Measurements from ENCODE around the gene NDUFAF4.

NDUFAF4 gene

DNA sequence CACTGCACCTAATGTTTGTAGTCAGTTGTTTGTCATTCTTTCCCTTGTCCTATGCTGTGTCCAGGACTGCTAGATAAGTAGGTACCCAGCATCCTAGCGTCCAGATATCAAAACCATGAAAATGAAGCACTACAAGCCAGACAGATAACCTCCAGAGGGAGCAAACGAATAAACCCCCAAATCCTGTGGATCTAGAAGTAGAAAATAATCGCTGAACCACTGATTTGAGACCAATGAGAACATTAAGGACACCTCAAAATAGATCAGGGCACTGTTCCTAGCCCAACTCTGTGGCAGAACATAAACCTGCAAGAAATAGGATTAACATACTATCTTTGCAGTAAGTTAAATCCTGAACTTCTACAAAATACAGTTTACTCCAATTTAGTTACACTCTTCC lies 25.7 kb upstream of the NDUFAF4 start:
- H4K20me1 ChIP-seq (ENCODE audit: control insufficient read depth, insufficient read depth, low read depth, low read length) = no peaks in the 10 kb centered on the region
- TF ChIP-seq, protein P1, sequence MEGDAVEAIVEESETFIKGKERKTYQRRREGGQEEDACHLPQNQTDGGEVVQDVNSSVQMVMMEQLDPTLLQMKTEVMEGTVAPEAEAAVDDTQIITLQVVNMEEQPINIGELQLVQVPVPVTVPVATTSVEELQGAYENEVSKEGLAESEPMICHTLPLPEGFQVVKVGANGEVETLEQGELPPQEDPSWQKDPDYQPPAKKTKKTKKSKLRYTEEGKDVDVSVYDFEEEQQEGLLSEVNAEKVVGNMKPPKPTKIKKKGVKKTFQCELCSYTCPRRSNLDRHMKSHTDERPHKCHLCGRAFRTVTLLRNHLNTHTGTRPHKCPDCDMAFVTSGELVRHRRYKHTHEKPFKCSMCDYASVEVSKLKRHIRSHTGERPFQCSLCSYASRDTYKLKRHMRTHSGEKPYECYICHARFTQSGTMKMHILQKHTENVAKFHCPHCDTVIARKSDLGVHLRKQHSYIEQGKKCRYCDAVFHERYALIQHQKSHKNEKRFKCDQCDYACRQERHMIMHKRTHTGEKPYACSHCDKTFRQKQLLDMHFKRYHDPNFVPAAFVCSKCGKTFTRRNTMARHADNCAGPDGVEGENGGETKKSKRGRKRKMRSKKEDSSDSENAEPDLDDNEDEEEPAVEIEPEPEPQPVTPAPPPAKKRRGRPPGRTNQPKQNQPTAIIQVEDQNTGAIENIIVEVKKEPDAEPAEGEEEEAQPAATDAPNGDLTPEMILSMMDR (IDR thresholded peaks at IDR 0.05; ENCODE audit: low read depth, low read length, poor library complexity, severe bottlenecking) = no peak
- TF ChIP-seq EZH2phosphoT487 (IDR thresholded peaks at IDR 0.05; ENCODE audit: borderline replicate concordance, low read length) = no peak
- H3K36me3 ChIP-seq (ENCODE audit: control insufficient read depth, low read length) = no peaks in the 10 kb centered on the region
- peaks cover 14% of the 10 kb centered on the region for H3F3A ChIP-seq (ENCODE audit: control insufficient read depth, insufficient read depth)
- no peak overlapping the region for H3K27ac ChIP-seq (ENCODE audit: low read depth, low read length)
- no peaks in the 10 kb centered on the region for H3K9me3 ChIP-seq (ENCODE audit: control insufficient read depth, insufficient read depth, low read length)
- no peaks in the 10 kb centered on the region for H3K79me2 ChIP-seq (ENCODE audit: control insufficient read depth, low read length)
- no peaks in the 10 kb centered on the region for H3K27me3 ChIP-seq (ENCODE audit: control insufficient read depth, low read length)
- H3K9me2 ChIP-seq (replicated peaks; ENCODE audit: control insufficient read depth, low read length) = no peaks in the 10 kb centered on the region
- H3K4me1 ChIP-seq (ENCODE audit: control insufficient read depth, low read length) = peaks cover 18% of the 10 kb centered on the region
- H3K4me3 ChIP-seq (ENCODE audit: low read length) = peak overlapping the region; percentile 76
- peak overlapping the region; percentile 73 for H3K4me2 ChIP-seq (ENCODE audit: low read length)

DNA sequence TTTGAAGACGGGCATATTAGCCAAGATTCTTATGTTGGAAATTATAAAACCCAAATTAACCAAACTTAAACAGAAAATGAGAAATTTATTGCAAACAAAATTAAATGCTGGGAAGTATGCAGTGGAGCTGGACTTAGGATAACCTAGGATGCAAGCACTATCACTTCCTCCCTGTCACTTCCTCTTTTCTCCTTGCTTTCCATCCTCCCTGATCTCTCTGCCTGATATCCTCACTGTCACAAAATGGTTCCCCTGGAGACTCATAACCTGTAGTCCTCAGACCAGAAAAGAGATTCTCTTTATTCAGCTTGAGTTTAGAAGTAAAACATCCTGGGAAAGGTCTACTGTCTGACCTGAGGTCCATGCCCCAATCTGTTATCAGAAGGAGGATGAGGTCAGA lies 19.4 kb upstream of the NDUFAF4 start:
- Histone ChIP-seq H3K79me2 (ENCODE audit: control insufficient read depth, low read length) (no peaks in the 10 kb centered on the region), H3K4me3 (ENCODE audit: low read length) (no peak overlapping the region), H3K36me3 (ENCODE audit: control insufficient read depth, low read length) (no peaks in the 10 kb centered on the region), H4K20me1 (ENCODE audit: control insufficient read depth, insufficient read depth, low read depth, low read length) (no peaks in the 10 kb centered on the region), H3K4me2 (ENCODE audit: low read length) (peak overlapping the region; percentile 11; the same call in 1 of the 2 replicates), H3K27me3 (ENCODE audit: control insufficient read depth, low read length) (peaks cover 3% of the 10 kb centered on the region; the same call in 1 of the 2 replicates), H3K9me2 (replicated peaks; ENCODE audit: control insufficient read depth, low read length) (no peaks in the 10 kb centered on the region), H3K9me3 (ENCODE audit: control insufficient read depth, insufficient read depth, low read length) (no peaks in the 10 kb centered on the region), H3K27ac (ENCODE audit: low read depth, low read length) (no peak overlapping the region), H3F3A (ENCODE audit: control insufficient read depth, insufficient read depth) (no peaks in the 10 kb centered on the region), H3K4me1 (ENCODE audit: control insufficient read depth, low read length) (peaks cover 11% of the 10 kb centered on the region)
- TF ChIP-seq, protein P1 (IDR thresholded peaks at IDR 0.05; ENCODE audit: low read depth, low read length, poor library complexity, severe bottlenecking) = no peak
- TF ChIP-seq EZH2phosphoT487 (IDR thresholded peaks at IDR 0.05; ENCODE audit: borderline replicate concordance, low read length) = no peak

DNA sequence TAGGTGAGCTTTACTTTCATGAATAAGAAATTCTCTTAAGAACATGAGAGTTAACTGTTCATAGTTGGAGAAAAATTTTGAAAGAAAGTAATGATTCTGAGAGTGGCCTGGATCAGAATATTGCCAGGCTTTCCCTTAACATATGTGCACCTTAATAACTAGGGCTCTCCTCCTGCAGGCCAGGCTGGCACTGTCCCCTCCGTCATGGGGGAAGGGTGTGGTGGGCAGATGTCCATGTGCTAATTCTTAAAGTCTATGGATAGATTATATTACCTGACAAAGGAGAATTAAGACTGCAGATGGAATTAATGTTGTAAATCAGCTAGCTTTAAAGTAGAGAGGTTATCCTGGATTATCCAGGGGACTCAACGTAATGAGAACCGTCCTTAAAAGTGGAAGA lies 15.9 kb upstream of the NDUFAF4 start:
- Histone ChIP-seq H3K79me2 (ENCODE audit: control insufficient read depth, low read length) (no peaks in the 10 kb centered on the region), H3K4me2 (ENCODE audit: low read length) (no peak overlapping the region), H3K9me2 (replicated peaks; ENCODE audit: control insufficient read depth, low read length) (no peaks in the 10 kb centered on the region), H3K9me3 (ENCODE audit: control insufficient read depth, insufficient read depth, low read length) (no peaks in the 10 kb centered on the region), H3K27ac (ENCODE audit: low read depth, low read length) (no peak overlapping the region), H3K4me1 (ENCODE audit: control insufficient read depth, low read length) (peaks cover 11% of the 10 kb centered on the region), H3F3A (ENCODE audit: control insufficient read depth, insufficient read depth) (no peaks in the 10 kb centered on the region), H3K4me3 (ENCODE audit: low read length) (no peak overlapping the region), H3K27me3 (ENCODE audit: control insufficient read depth, low read length) (peaks cover 24% of the 10 kb centered on the region), H3K36me3 (ENCODE audit: control insufficient read depth, low read length) (no peaks in the 10 kb centered on the region), H4K20me1 (ENCODE audit: control insufficient read depth, insufficient read depth, low read depth, low read length) (no peaks in the 10 kb centered on the region)
- TF ChIP-seq EZH2phosphoT487 (IDR thresholded peaks at IDR 0.05; ENCODE audit: borderline replicate concordance, low read length) = no peak
- TF ChIP-seq, protein P1 (IDR thresholded peaks at IDR 0.05; ENCODE audit: low read depth, low read length, poor library complexity, severe bottlenecking) = no peak

Data from DOHH2 (cell line).